ENCODE data around the gene CATSPERZ. TPM values are rescaled to one million over a fixed set of nuclear protein-coding genes. Genes with fewer than 3 reads are reported as not detected.
A peak's percentile ranks its signal among the peaks of the same experiment; 100 is the strongest.

Gene CATSPERZ
- total and polyA plus RNA-seq, 2 of the 13 experiments (the other 11 are each of a cell fraction or from before 2014, with no cell fraction given), result 0.22 to 0.48 TPM

DNA sequence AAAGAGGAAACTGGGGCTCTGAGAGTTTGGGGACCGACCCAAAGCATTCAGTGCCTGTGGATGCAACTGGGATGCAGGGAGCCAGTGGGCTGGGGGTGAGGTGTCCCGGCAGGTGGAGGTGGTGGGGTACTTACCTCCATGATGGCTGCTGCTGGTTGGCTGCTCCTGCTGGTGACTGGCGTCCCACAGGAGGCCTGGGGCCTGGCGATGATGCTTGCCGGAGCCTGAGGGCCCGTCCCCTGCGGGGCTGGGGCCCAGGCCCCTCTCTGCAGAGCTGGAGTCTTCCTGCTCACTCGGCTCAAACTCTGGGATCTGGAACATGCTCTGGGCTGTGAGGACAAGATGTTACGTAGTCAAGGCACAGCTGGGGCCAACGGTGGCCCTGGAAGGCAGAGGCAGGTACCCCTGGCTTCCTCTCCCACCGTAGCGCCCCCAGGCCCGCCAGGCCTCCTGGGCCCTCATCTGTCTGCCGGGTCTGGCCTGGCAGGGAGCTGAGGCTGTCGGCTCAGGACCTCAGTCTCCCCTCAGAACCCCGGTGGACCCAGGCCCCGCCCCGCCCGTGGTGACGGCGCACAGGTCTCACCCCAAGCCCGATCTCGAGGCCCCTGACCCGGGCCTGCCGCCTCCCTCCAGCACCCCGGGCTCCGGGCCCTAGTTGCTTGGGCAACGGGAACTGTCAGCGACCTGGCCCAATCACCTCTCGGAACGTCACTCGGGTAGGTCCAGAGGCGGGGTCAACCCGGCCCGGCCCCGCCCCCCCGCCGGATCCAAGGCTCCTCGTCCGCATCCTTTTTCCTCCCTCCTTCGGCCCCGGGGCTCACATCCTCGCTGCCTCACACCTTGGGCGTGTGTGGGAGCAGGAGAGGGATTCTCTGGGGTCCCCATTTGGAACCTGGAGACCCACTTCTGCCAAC lies 15.9 kb upstream of the CATSPERZ start, which contains the start of gene BAD (continued):
- TF ChIP-seq, protein P1, sequence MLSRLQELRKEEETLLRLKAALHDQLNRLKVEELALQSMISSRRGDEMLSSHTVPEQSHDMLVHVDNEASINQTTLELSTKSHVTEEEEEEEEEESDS (CRISPR knock-in tag; IDR thresholded peaks at IDR 0.05; ENCODE audit: borderline replicate concordance), result no peak
- TF ChIP-seq FUBP1 (CRISPR knock-in tag; IDR thresholded peaks at IDR 0.05; ENCODE audit: borderline replicate concordance) (no peak), KLF11 (CRISPR knock-in tag; IDR thresholded peaks at IDR 0.05) (no peak), ZNF318 (CRISPR knock-in tag; IDR thresholded peaks at IDR 0.05) (no peak), ZC3H13 (CRISPR knock-in tag; IDR thresholded peaks at IDR 0.05) (no peak), ELF1 (CRISPR knock-in tag; IDR thresholded peaks at IDR 0.05) (peak; percentile 37; the same call in 1 of the 2 replicates), RNF219 (CRISPR knock-in tag; IDR thresholded peaks at IDR 0.05) (no peak), ZNF414 (CRISPR knock-in tag; IDR thresholded peaks at IDR 0.05) (peak; percentile 89), ZNF24 (IDR thresholded peaks at IDR 0.05) (no peak)
- TF ChIP-seq, protein P2, sequence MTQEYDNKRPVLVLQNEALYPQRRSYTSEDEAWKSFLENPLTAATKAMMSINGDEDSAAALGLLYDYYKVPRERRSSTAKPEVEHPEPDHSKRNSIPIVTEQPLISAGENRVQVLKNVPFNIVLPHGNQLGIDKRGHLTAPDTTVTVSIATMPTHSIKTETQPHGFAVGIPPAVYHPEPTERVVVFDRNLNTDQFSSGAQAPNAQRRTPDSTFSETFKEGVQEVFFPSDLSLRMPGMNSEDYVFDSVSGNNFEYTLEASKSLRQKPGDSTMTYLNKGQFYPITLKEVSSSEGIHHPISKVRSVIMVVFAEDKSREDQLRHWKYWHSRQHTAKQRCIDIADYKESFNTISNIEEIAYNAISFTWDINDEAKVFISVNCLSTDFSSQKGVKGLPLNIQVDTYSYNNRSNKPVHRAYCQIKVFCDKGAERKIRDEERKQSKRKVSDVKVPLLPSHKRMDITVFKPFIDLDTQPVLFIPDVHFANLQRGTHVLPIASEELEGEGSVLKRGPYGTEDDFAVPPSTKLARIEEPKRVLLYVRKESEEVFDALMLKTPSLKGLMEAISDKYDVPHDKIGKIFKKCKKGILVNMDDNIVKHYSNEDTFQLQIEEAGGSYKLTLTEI (CRISPR knock-in tag; conservative IDR thresholded peaks at IDR 0.05), result no peak

All from HepG2 (cell line).